Activated CD8-positive, alpha-beta T cell treated with anti-CD3 and anti-CD28 coated beads for 36 hours (primary cell): Measurements from ENCODE around the gene AFDN. TPM values are rescaled to one million over a fixed set of nuclear protein-coding genes. Genes with fewer than 3 reads are reported as not detected.

Source experiments
- ATAC-seq: fragments of 200-7000 bp; cut with Tn5 transposase; one replicate; pipeline ENCODE4 v1.10.0; 2021; ENCODE audit warnings: mild to moderate bottlenecking, moderate library complexity
- CTCF ChIA-PET: fragments of 350-600 bp; sonication (Branson Sonifier 250); formaldehyde crosslinking; loops from one replicate; lab custom pipeline; 2021; ENCODE audit warnings: antibody characterized with exemption; lab: Charles Lee
- POLR2A ChIA-PET: fragments of 350-600 bp; sonication (Branson Sonifier 250); formaldehyde crosslinking; loops from one replicate; lab custom pipeline; 2021; ENCODE audit warnings: antibody characterized with exemption; lab: Charles Lee
- DNase-seq: peaks from one replicate; pipeline ENCODE4 v3.0.0-alpha.2; 2020
- H3K27ac Mint-ChIP-seq: one replicate; pipeline ENCODE4 v1.8.0; 2021; ENCODE audit warnings: mild to moderate bottlenecking, mixed read lengths
- H3K27me3 Mint-ChIP-seq: one replicate; pipeline ENCODE4 v1.8.0; 2021; ENCODE audit warnings: mixed read lengths
- H3K36me3 Mint-ChIP-seq: one replicate; pipeline ENCODE4 v1.8.0; 2021; ENCODE audit warnings: low read depth, mixed read lengths
- H3K4me1 Mint-ChIP-seq: one replicate; pipeline ENCODE4 v1.8.0; 2021; ENCODE audit warnings: low read depth, mixed read lengths
- H3K4me3 Mint-ChIP-seq: one replicate; pipeline ENCODE4 v1.8.0; 2021; ENCODE audit warnings: mild to moderate bottlenecking, moderate library complexity, mixed read lengths
- H3K9me3 Mint-ChIP-seq: one replicate; pipeline ENCODE4 v1.8.0; 2021; ENCODE audit warnings: mixed read lengths
- CTCF ChIP-seq: fragments of 200-600 bp; IDR thresholded peaks from one replicate; pipeline ENCODE4 v1.8.0; 2022; ENCODE audit warnings: antibody characterized with exemption, mild to moderate bottlenecking
- intact Hi-C: fragments of 100-400 bp; cut with micrococcal nuclease; formaldehyde crosslinking; loops from one replicate; pipeline ENCODE4 v1.10.0; 2022
- total RNA-seq, 2 experiments: library from RNA; stranded (reverse); gene quantifications; one replicate each; pipeline ENCODE4 v1.2.3, GENCODE V29; 2021

AFDN gene
- total RNA-seq, 2 experiments from 2014 or later: 13.0 to 14.1 TPM

DNA sequence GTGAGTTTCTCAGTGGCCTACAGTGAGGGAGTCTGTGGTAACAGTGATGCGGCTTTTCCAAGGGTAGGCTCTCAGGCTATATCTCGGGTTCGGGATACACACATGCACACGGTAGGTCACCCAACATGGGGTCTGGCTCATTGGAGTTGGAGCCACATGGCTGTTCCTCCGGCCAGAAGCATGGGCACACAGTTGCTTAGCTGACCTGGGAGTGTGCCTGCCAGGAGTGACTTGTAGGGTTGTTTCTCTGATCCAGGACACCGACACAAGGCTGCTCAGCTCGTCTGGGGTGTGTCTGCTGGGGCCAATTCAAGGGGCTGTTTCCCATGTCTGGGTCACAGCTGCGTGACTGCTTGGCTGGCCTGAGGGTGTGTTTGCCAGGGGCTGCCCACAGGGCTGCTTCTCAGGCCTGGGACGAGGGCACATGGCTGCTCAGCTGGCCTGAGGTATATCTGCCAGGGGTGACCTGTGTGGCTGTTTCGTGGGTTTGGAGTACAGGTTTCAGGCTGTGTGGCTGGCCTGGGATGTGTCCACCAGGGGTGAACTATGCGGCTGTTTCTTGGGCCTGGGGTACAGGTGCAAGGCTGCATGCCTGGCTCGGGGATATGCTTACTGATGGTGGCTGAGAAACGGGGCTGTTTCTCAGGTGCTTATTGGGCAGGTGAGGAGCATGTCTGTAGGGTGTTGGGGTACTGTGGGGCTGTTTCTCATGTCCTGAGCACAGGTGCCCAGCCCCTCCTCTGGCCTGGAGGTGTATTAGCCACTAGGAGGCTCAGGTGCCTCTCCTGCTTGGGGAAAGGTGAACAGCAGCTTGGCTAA, 185.9 kb downstream of the AFDN start:
- no peak for TF ChIP-seq CTCF
- POLR2A ChIA-PET: no interaction called here

DNA sequence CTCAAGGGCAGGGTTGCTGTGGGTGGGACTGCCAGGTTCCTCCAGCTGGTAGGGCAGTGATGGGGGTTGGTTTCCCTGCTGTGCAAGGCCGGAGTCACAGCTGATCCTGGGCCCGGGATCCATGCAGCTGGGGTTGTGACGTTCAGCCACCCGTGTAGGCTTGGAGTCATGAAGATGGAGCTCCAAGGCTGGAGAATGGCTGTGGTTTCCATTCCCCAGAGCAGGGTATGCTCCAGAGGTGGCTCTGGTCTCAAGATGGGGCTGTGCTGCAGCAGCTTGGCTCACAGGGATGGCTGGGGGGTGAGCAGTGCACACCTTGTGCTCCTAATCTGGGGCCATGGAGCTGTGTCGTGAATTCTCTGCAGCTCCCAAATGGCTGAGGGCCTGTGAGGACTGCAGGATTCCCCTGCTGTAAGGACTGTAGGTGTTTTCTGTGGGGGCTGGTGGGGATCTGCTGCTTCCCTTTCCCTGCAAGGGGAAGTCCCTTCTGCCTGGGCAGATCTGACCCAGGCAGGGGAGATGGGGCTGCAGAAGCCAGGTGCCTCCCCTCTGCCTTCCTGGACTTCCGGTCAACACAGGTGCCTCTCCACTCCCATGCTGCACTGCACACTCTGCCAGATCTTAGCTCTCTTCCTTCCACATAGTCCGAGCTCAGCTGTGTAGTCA, 186.7 kb downstream of the AFDN start:
- ChIA-PET POLR2A (no interaction called here), CTCF (no interaction called here)
- ATAC-seq: no peak
- DNase-seq: no peak
- Mint-ChIP-seq H3K27ac (no peak overlapping the region), H3K36me3 (peaks cover 2% of the 10 kb centered on the region), H3K27me3 (peaks cover 6% of the 10 kb centered on the region), H3K9me3 (peaks cover 19% of the 10 kb centered on the region), H3K4me1 (no peaks in the 10 kb centered on the region), H3K4me3 (no peak overlapping the region)
- intact Hi-C loops: no loop called here
- TF ChIP-seq CTCF: no peak

More for the DNA sequence above, 185.9 kb downstream of the AFDN start:
- CTCF ChIA-PET: no interaction called here
- Mint-ChIP-seq H3K27me3 (peaks cover 6% of the 10 kb centered on the region), H3K36me3 (peaks cover 2% of the 10 kb centered on the region), H3K9me3 (peaks cover 19% of the 10 kb centered on the region), H3K4me1 (no peaks in the 10 kb centered on the region), H3K4me3 (no peak overlapping the region), H3K27ac (no peak overlapping the region)
- ATAC-seq (no peak), DNase-seq (no peak)
- intact Hi-C loops: no loop called here

DNA sequence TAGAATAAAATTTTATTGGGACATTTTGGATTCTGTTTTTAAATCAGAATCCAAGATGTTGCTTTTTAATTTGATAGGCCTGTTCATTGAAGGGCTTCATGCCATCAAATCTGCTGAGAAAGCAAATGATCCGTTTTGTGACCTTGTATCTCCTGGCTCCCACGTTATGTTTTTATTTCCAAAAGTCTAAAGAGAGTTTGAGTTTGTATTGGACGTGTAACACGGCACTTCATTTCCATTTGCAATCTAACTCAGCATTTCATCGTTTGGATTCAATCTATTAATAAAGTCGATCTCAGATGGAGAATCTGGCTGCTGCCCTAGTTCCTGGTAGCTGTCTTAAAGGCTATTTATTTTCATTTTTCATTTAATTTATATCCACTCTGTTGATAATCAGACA, 187.7 kb downstream of the AFDN start:
- no peak for TF ChIP-seq CTCF
- peaks cover 6% of the 10 kb centered on the region for H3K27me3 Mint-ChIP-seq
- DNase-seq: no peak
- no peak overlapping the region for H3K27ac Mint-ChIP-seq
- no peaks in the 10 kb centered on the region for H3K4me1 Mint-ChIP-seq
- H3K9me3 Mint-ChIP-seq: peaks cover 18% of the 10 kb centered on the region
- POLR2A ChIA-PET: no interaction called here
- ATAC-seq: no peak
- no peak overlapping the region for H3K4me3 Mint-ChIP-seq
- peaks cover 2% of the 10 kb centered on the region for H3K36me3 Mint-ChIP-seq
- intact Hi-C loops: no loop called here
- CTCF ChIA-PET: no interaction called here

DNA sequence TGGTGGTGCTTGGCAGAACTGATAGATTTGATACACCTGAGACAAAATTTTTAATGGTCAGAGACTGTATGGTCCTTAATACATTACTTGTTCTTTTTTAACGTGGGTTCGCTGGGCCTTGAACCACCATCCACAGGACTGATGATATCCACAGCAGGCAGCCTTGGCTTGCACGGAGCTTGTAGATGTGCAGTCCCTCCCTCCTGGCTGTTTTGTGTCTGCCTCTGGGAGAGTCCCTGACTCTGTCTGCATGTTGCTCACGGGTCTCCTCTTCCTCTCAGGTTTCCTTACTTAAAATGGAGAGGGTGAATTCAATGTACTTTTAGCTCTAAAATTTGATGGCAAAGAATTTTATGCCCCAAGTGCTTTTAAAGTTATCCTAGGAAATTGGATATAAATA, 188.3 kb downstream of the AFDN start:
- TF ChIP-seq CTCF: no peak
- intact Hi-C loops: no loop called here
- peaks cover 6% of the 10 kb centered on the region for H3K27me3 Mint-ChIP-seq
- no peak overlapping the region for H3K27ac Mint-ChIP-seq
- DNase-seq (no peak), ATAC-seq (no peak)
- H3K9me3 Mint-ChIP-seq: peaks cover 18% of the 10 kb centered on the region
- H3K36me3 Mint-ChIP-seq: peaks cover 2% of the 10 kb centered on the region
- no peaks in the 10 kb centered on the region for H3K4me1 Mint-ChIP-seq
- CTCF ChIA-PET: no interaction called here
- POLR2A ChIA-PET: interaction anchor here (0.6 kb wide), 1 partner anchor 24 kb away, joined by 3 read pairs; no protein-coding TSS in a partner anchor
- H3K4me3 Mint-ChIP-seq: no peak overlapping the region
